MCF 10A (cell line): Measurements from ENCODE around the gene IL36B. TPM values are rescaled to one million over a fixed set of nuclear protein-coding genes. Genes with fewer than 3 reads are reported as not detected.

Experiments
- BruUV-seq: library from RNA; stranded (reverse); fragments of 400-500 nt; replicated peaks from 2 replicates; lab custom pipeline; 2021; lab: Mats Ljungman, UMichigan
- CTCF ChIA-PET: fragments of 300-600 bp; sonication (Branson Sonifier 250); formaldehyde crosslinking; extraction: SDS; loops from one replicate; lab custom pipeline; 2021; ENCODE audit warnings: antibody characterized with exemption, inconsistent platforms; lab: Yijun Ruan, JAX
- POLR2A ChIA-PET: fragments of 300-600, 350-650 bp; sonication (Branson Sonifier 250); formaldehyde crosslinking; extraction: SDS; loops from one replicate; lab custom pipeline; 2020; ENCODE audit warnings: antibody characterized with exemption, inconsistent platforms; lab: Yijun Ruan, JAX
- DNase-seq: peaks from one replicate; pipeline ENCODE4 v3.0.0-alpha.2; 2018; ENCODE audit not compliant: unreplicated experiment
- H3K27ac Mint-ChIP-seq: one replicate; pipeline ENCODE4 v1.8.0; 2022; ENCODE audit warnings: mild to moderate bottlenecking, low read depth, mixed read lengths; ENCODE audit not compliant: unreplicated experiment
- H3K27me3 Mint-ChIP-seq: one replicate; pipeline ENCODE4 v1.8.0; 2022; ENCODE audit warnings: mixed read lengths; ENCODE audit not compliant: insufficient read depth, unreplicated experiment
- H3K36me3 Mint-ChIP-seq: one replicate; pipeline ENCODE4 v1.8.0; 2022; ENCODE audit warnings: mild to moderate bottlenecking, moderate library complexity, mixed read lengths; ENCODE audit not compliant: insufficient read depth, unreplicated experiment
- H3K4me1 Mint-ChIP-seq: one replicate; pipeline ENCODE4 v1.8.0; 2022; ENCODE audit warnings: mixed read lengths; ENCODE audit not compliant: insufficient read depth, unreplicated experiment
- H3K4me3 Mint-ChIP-seq: one replicate; pipeline ENCODE4 v1.8.0; 2022; ENCODE audit warnings: mild to moderate bottlenecking, moderate library complexity, mixed read lengths; ENCODE audit not compliant: unreplicated experiment
- H3K9me3 Mint-ChIP-seq: one replicate; pipeline ENCODE4 v1.8.0; 2022; ENCODE audit warnings: mixed read lengths; ENCODE audit not compliant: unreplicated experiment
- intact Hi-C: fragments of 100-400 bp; cut with micrococcal nuclease; formaldehyde crosslinking; loops from 2 replicates; pipeline ENCODE4 v1.14.1; 2022
- total RNA-seq: library from RNA; stranded (reverse); gene quantifications from 2 replicates; pipeline ENCODE4 v1.2.3, GENCODE V29; 2022
- TF ChIP-seq, protein P1 (sequence below): fragments of 200-600 bp; IDR thresholded peaks from one replicate; pipeline ENCODE4 v1.8.0; 2022; ENCODE audit warnings: antibody characterized with exemption, mild to moderate bottlenecking; ENCODE audit not compliant: unreplicated experiment

Gene IL36B
- total RNA-seq, 1 experiment from 2014 or later: not detected

DNA sequence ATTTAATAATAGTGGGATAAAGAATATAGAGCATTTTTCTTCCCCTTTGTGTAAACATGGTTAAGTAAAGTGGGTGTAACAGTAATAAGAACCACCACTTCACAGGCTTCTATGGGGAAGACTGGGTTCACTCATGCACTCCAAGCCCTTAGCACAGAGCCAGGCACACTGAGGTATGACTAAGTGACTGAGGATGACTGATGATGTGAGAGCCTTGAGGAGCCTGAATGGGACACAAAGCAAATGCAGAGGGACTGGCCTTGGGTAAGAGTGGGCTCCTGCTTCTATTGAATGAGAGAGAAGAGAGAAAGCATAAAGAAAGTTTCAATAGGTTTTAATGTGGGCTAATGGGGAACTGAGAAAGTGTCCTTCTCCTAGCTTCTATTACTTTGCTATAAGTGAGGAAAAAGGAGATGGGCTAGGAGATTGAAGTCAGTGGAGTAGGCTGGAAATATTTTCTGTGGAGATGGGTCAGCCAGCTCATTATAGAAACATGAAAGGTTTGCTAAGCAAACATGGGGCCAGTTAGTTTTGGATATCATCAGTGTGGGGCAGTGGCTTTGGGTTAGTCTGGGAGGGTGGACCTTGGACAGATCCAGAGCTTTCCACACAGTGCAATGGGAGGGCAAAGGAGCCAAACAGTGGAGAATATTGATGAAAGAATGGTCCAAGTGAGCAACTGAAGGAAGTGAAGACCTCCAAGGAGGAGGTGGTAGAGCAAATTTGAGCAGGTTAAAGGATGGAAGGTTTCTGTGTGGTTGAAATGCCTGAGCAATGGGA is 35.7 kb upstream of the IL36B start:
- H3K9me3 Mint-ChIP-seq: no peaks in the 10 kb centered on the region

DNA sequence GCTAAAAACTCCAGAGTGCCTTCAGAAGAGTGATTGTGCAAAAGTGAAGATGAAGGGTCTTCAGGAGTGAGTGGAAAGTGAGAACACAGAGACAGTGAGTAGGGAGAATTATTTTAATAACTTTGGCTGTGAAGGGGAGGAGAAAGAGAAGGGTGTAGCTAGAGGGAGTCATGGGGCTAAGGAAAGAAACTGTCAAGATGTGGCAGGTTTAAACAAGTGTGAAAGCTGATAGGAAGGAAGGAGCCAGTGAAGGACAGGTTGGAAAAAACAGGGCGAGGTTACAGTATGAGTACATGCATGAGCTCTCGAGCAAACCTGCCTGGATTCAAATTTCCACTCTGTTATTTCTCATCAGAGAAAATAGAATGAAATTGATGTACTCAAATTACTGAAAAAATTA is 32.9 kb upstream of the IL36B start:
- BruUV-seq: no TSS peak
- H3K4me3 Mint-ChIP-seq: no peak overlapping the region
- peaks cover 11% of the 10 kb centered on the region for H3K4me1 Mint-ChIP-seq
- no peak overlapping the region for H3K27ac Mint-ChIP-seq
- no peaks in the 10 kb centered on the region for H3K9me3 Mint-ChIP-seq
- intact Hi-C loops: no loop called here
- ChIA-PET CTCF (interaction anchor here (0.7 to 12.2 kb wide), 14 partner anchors 9 to 305 kb away, joined by 3 to 267 read pairs (median 4); no protein-coding TSS in a partner anchor), POLR2A (interaction anchor here (0.6 to 2.0 kb wide), 6 partner anchors 21 to 113 kb away, joined by 3 to 13 read pairs (median 4); no protein-coding TSS in a partner anchor)
- no peaks in the 10 kb centered on the region for H3K27me3 Mint-ChIP-seq
- peak; percentile 52 for DNase-seq
- no peaks in the 10 kb centered on the region for H3K36me3 Mint-ChIP-seq
- TF ChIP-seq, protein P1, sequence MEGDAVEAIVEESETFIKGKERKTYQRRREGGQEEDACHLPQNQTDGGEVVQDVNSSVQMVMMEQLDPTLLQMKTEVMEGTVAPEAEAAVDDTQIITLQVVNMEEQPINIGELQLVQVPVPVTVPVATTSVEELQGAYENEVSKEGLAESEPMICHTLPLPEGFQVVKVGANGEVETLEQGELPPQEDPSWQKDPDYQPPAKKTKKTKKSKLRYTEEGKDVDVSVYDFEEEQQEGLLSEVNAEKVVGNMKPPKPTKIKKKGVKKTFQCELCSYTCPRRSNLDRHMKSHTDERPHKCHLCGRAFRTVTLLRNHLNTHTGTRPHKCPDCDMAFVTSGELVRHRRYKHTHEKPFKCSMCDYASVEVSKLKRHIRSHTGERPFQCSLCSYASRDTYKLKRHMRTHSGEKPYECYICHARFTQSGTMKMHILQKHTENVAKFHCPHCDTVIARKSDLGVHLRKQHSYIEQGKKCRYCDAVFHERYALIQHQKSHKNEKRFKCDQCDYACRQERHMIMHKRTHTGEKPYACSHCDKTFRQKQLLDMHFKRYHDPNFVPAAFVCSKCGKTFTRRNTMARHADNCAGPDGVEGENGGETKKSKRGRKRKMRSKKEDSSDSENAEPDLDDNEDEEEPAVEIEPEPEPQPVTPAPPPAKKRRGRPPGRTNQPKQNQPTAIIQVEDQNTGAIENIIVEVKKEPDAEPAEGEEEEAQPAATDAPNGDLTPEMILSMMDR: no peak

More for the DNA sequence above, 35.7 kb upstream of the IL36B start:
- DNase-seq: no peak
- no TSS peak for BruUV-seq
- POLR2A ChIA-PET: no interaction called here
- CTCF ChIA-PET: interaction anchor here (0.6 to 4.3 kb wide), 7 partner anchors 9 to 152 kb away, joined by 3 to 24 read pairs (median 4); no protein-coding TSS in a partner anchor
- Mint-ChIP-seq H3K27me3 (no peaks in the 10 kb centered on the region), H3K4me3 (no peak overlapping the region), H3K4me1 (peaks cover 9% of the 10 kb centered on the region), H3K27ac (no peak overlapping the region), H3K36me3 (no peaks in the 10 kb centered on the region)
- TF ChIP-seq, protein P1: no peak
- intact Hi-C loops: no loop called here

DNA sequence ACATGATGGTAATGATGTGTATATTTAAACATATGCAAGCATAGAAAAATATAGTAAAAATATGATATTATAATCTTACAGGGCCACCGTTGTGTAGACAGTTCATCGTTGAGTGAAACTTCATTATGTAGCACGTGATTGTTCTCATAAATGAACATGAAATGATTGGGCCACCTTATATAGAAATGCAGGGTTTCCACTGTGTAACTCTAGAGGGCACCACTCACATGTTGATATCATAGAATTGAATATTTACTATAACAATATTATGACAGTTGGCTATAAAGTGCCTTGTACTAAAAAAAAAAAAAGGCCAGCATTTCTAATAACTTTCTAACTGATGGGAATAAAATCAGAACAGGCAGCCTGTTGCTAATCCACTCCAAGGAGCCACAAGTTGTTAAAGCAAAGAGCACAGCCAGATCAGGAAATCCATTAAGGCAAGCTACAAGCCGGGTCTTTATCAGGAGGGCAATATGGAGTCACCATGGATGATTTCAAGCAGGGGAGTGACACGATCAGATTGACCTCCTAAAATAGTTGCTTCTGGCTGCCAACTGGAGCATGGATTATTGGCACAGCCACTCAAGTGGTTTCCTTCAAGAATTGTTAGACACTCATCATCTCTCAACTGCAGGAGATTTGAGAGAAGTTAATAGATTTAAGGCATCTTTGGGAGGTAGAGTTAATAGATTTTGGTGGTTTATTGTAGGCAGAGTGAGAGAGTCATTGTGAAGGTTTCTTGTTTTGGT is 31.8 kb upstream of the IL36B start:
- Mint-ChIP-seq H3K27me3 (no peaks in the 10 kb centered on the region), H3K4me3 (no peak overlapping the region), H3K4me1 (peaks cover 22% of the 10 kb centered on the region), H3K36me3 (no peaks in the 10 kb centered on the region), H3K27ac (no peak overlapping the region), H3K9me3 (no peaks in the 10 kb centered on the region)
- BruUV-seq: no TSS peak
- CTCF ChIA-PET: interaction anchor here (0.6 to 12.2 kb wide), 16 partner anchors 9 to 355 kb away, joined by 3 to 267 read pairs (median 4); no protein-coding TSS in a partner anchor
- TF ChIP-seq, protein P1: peak; percentile 37
- POLR2A ChIA-PET: interaction anchor here (0.6 to 2.0 kb wide), 6 partner anchors 21 to 114 kb away, joined by 3 to 13 read pairs (median 4); no protein-coding TSS in a partner anchor
- intact Hi-C loops: loop anchor here (1.0 to 5.0 kb wide), 2 partner anchors 115 to 308 kb away; no protein-coding TSS in a partner anchor
- peak; percentile 38 for DNase-seq
